B cell (primary cell): ENCODE measurements around the gene LRTM2.

Experiments used
- CTCF ChIP-seq: fragments of 200-600 bp; IDR thresholded peaks from one replicate; pipeline ENCODE4 v1.8.0; 2022; ENCODE audit warnings: antibody characterized with exemption, mild to moderate bottlenecking
- EZH2 ChIP-seq: IDR thresholded peaks from 2 replicates; pipeline ENCODE4 v1.6.1; 2012; ENCODE audit warnings: borderline replicate concordance, low read depth, mild to moderate bottlenecking, moderate library complexity, low read length; ENCODE audit not compliant: insufficient read depth, poor library complexity, severe bottlenecking

GRCh38 chr12:1839464-1839863 lies 19.1 kb downstream of the LRTM2 start:
- TF ChIP-seq EZH2 (no peak), CTCF (no peak)
